Spleen (tissue), 7 donors: Measurements from ENCODE around the gene SYF2.
"Not testable (repeated sequence)": the region's sequence is repeated elsewhere in the genome, so short reads cannot be mapped to it uniquely, and the experiment has no call there.

Source experiments
- CTCF ChIP-seq, 11 experiments: fragments of 200-600 bp in 7 of 11; fragments of 450-650 bp in 4 of 11; sonication (generic) in 4 of 11; IDR thresholded peaks in 8 of 11; conservative IDR thresholded peaks in 3 of 11; 1 replicate in 7 of 11; 2 replicates in 4 of 11; pipeline versions ENCODE4 v1.4.0 to v1.8.0; 2016 to 2021; ENCODE audit warnings: antibody characterized with exemption in 11 of 11, inconsistent platforms in 4 of 11, mild to moderate bottlenecking in 1 of 11
- POLR2A ChIP-seq, 3 donors: fragments of 450-650 bp; IDR thresholded peaks; one replicate each; pipeline ENCODE4 v1.5.1; 2017; ENCODE audit warnings: antibody characterized with exemption in 3 of 3, mild to moderate bottlenecking in 1 of 3
- POLR2AphosphoS5 ChIP-seq, 3 donors: sonication (generic); formaldehyde crosslinking; IDR thresholded peaks; one replicate each; pipeline ENCODE4 v1.5.1; 2017; ENCODE audit warnings: antibody characterized with exemption in 3 of 3
- donor health status: DM: no; HTN: no; CAD: no; lungs with moderate emphysema.
- donor health status: DM: no; HTN: no; CAD: no.
- donor health status: DM: no; HTN: no; CAD: no.

- TF ChIP-seq CTCF (IDR thresholded peaks at IDR 0.05 in 8 of 11, conservative IDR thresholded peaks at IDR 0.05 in 3 of 11); POLR2AphosphoS5 (IDR thresholded peaks at IDR 0.05); POLR2A (IDR thresholded peaks at IDR 0.05): not testable (repeated sequence)
These were observed 39.9 kb upstream of the SYF2 start, which contains the start of gene RHD for GRCh38 chr1:25272238-25272637.
